ENCODE measurements around the gene KCNC4. TPM values are rescaled to one million over a fixed set of nuclear protein-coding genes. Genes with fewer than 3 reads are reported as not detected.

The KCNC4 gene
- polyA plus RNA-seq, 6 donors from 2014 or later, result 1.1 to 2.4 (median 1.3) TPM

GRCh38 chr1:110235181-110235833 lies 25.2 kb downstream of the KCNC4 start:
- Mint-ChIP-seq H3K27ac (peak overlapping the region in 4 of 6 donors; percentile 53 to 77 (median 63)), H3K4me1 (peaks cover 5 to 21% (median 7%) of the 10 kb centered on the region in 3 donors), H3K27me3 (no peaks in the 10 kb centered on the region), H3K9me3 (no peaks in the 10 kb centered on the region), H3K4me3 (peak overlapping the region in 1 of 8 donors; percentile 9), H3K36me3 (no peaks in the 10 kb centered on the region)
- DNase-seq, result no peak
- ATAC-seq (ENCODE audit: low read depth in 2 of 2), result no peak

- peak overlapping the region in 1 of 6 donors; percentile 53 for H3K27ac Mint-ChIP-seq
- ATAC-seq (ENCODE audit: low read depth in 2 of 2), result no peak
- peaks cover 5 to 22% (median 9%) of the 10 kb centered on the region in 3 donors for H3K4me1 Mint-ChIP-seq
- H3K9me3 Mint-ChIP-seq, result no peaks in the 10 kb centered on the region
- DNase-seq, result no peak
- no peak overlapping the region for H3K4me3 Mint-ChIP-seq
- H3K27me3 Mint-ChIP-seq, result no peaks in the 10 kb centered on the region
- no peaks in the 10 kb centered on the region for H3K36me3 Mint-ChIP-seq
These were observed 25.9 kb downstream of the KCNC4 start for GRCh38 chr1:110235834-110236682.

- H3K4me3 Mint-ChIP-seq, result no peak overlapping the region
- H3K27ac Mint-ChIP-seq, result peak overlapping the region in 1 of 6 donors; percentile 7
- no peaks in the 10 kb centered on the region for H3K27me3 Mint-ChIP-seq
- DNase-seq, result no peak
- peak in 1 of 2 donors; percentile 47 for ATAC-seq (ENCODE audit: low read depth in 2 of 2)
- H3K9me3 Mint-ChIP-seq, result no peaks in the 10 kb centered on the region
- peaks cover 11 to 29% (median 13%) of the 10 kb centered on the region in 3 donors for H3K4me1 Mint-ChIP-seq
- H3K36me3 Mint-ChIP-seq, result no peaks in the 10 kb centered on the region
These were observed 27.5 kb downstream of the KCNC4 start for GRCh38 chr1:110237386-110238152.

GRCh38 chr1:110239441-110240430 lies 29.6 kb downstream of the KCNC4 start:
- Mint-ChIP-seq H3K9me3 (no peaks in the 10 kb centered on the region), H3K4me3 (no peak overlapping the region), H3K36me3 (no peaks in the 10 kb centered on the region), H3K4me1 (peaks cover 24 to 50% (median 26%) of the 10 kb centered on the region in 3 donors), H3K27me3 (no peaks in the 10 kb centered on the region), H3K27ac (peak overlapping the region in 5 of 6 donors; percentile 29 to 94 (median 80))
- DNase-seq (no peak), ATAC-seq (ENCODE audit: low read depth in 2 of 2) (no peak)

- peak overlapping the region in 4 of 6 donors; percentile 24 to 87 (median 40) for H3K27ac Mint-ChIP-seq
- no peaks in the 10 kb centered on the region for H3K27me3 Mint-ChIP-seq
- no peak overlapping the region for H3K4me3 Mint-ChIP-seq
- no peak for ATAC-seq (ENCODE audit: low read depth in 2 of 2)
- H3K9me3 Mint-ChIP-seq, result no peaks in the 10 kb centered on the region
- DNase-seq, result no peak
- H3K4me1 Mint-ChIP-seq, result peaks cover 24 to 59% (median 33%) of the 10 kb centered on the region in 3 donors
- no peaks in the 10 kb centered on the region for H3K36me3 Mint-ChIP-seq
These were observed 30.5 kb downstream of the KCNC4 start for GRCh38 chr1:110240476-110241210.

- peaks cover 24 to 66% (median 33%) of the 10 kb centered on the region in 3 donors for H3K4me1 Mint-ChIP-seq
- H3K27me3 Mint-ChIP-seq, result no peaks in the 10 kb centered on the region
- no peak for DNase-seq
- no peak overlapping the region for H3K4me3 Mint-ChIP-seq
- H3K9me3 Mint-ChIP-seq, result no peaks in the 10 kb centered on the region
- H3K36me3 Mint-ChIP-seq, result no peaks in the 10 kb centered on the region
- no peak for ATAC-seq (ENCODE audit: low read depth in 2 of 2)
- H3K27ac Mint-ChIP-seq, result peak overlapping the region in 3 of 6 donors; percentile 18 to 89 (median 87)
These were observed 31.4 kb downstream of the KCNC4 start for GRCh38 chr1:110241516-110241915.

- H3K27ac Mint-ChIP-seq, result peak overlapping the region in 5 of 6 donors; percentile 18 to 87 (median 34)
- no peaks in the 10 kb centered on the region for H3K36me3 Mint-ChIP-seq
- no peak for ATAC-seq (ENCODE audit: low read depth in 2 of 2)
- no peaks in the 10 kb centered on the region for H3K27me3 Mint-ChIP-seq
- no peaks in the 10 kb centered on the region for H3K9me3 Mint-ChIP-seq
- peak overlapping the region in 1 of 8 donors; percentile 28 for H3K4me3 Mint-ChIP-seq
- no peak for DNase-seq
- peaks cover 29 to 66% (median 33%) of the 10 kb centered on the region in 3 donors for H3K4me1 Mint-ChIP-seq
These were observed 31.9 kb downstream of the KCNC4 start for GRCh38 chr1:110242062-110242461.

GRCh38 chr1:110242731-110243130 lies 32.6 kb downstream of the KCNC4 start:
- Mint-ChIP-seq H3K9me3 (no peaks in the 10 kb centered on the region), H3K27me3 (no peaks in the 10 kb centered on the region), H3K4me1 (peaks cover 29 to 62% (median 33%) of the 10 kb centered on the region in 3 donors), H3K27ac (peak overlapping the region in 5 of 6 donors; percentile 24 to 98 (median 87)), H3K36me3 (no peaks in the 10 kb centered on the region), H3K4me3 (peak overlapping the region in 4 of 8 donors; percentile 7 to 79 (median 33))
- ATAC-seq (ENCODE audit: low read depth in 2 of 2) (no peak), DNase-seq (no peak)

- Mint-ChIP-seq H3K27me3 (no peaks in the 10 kb centered on the region), H3K4me3 (peak overlapping the region in 6 of 8 donors; percentile 9 to 79 (median 70)), H3K27ac (peak overlapping the region; percentile 66 to 98 (median 90)), H3K36me3 (no peaks in the 10 kb centered on the region), H3K4me1 (peaks cover 29 to 60% (median 33%) of the 10 kb centered on the region in 3 donors), H3K9me3 (no peaks in the 10 kb centered on the region)
- DNase-seq (peak; percentile 16), ATAC-seq (ENCODE audit: low read depth in 2 of 2) (peak; percentile 35 to 49)
These were observed 33.0 kb downstream of the KCNC4 start for GRCh38 chr1:110243146-110243545.

- Mint-ChIP-seq H3K4me3 (peak overlapping the region in 7 of 8 donors; percentile 9 to 79 (median 69)), H3K27me3 (no peaks in the 10 kb centered on the region), H3K9me3 (no peaks in the 10 kb centered on the region), H3K4me1 (peaks cover 29 to 60% (median 33%) of the 10 kb centered on the region in 3 donors), H3K36me3 (no peaks in the 10 kb centered on the region), H3K27ac (peak overlapping the region; percentile 86 to 98 (median 90))
- DNase-seq (peak; percentile 49), ATAC-seq (ENCODE audit: low read depth in 2 of 2) (peak; percentile 92 to 93)
These were observed 33.5 kb downstream of the KCNC4 start for GRCh38 chr1:110243574-110243973.

- Mint-ChIP-seq H3K27ac (peak overlapping the region in 3 of 6 donors; percentile 21 to 66 (median 49)), H3K36me3 (no peaks in the 10 kb centered on the region), H3K4me1 (peaks cover 23 to 44% (median 28%) of the 10 kb centered on the region in 3 donors), H3K27me3 (no peaks in the 10 kb centered on the region), H3K4me3 (no peak overlapping the region), H3K9me3 (no peaks in the 10 kb centered on the region)
- ATAC-seq (ENCODE audit: low read depth in 2 of 2), result no peak
- no peak for DNase-seq
These were observed 35.9 kb downstream of the KCNC4 start for GRCh38 chr1:110245876-110246620.

Data from naive B cell (primary cell).